Chondrocyte (in vitro differentiated cells): Measurements from ENCODE around the gene CREB3L2. TPM values are rescaled to one million over a fixed set of nuclear protein-coding genes. Genes with fewer than 3 reads are reported as not detected.
A peak's percentile ranks its signal among the peaks of the same experiment; 100 is the strongest.

Source experiments
- DNase-seq: peaks from one replicate; pipeline ENCODE4 v3.0.0; 2021; ENCODE audit warnings: mixed read lengths, low spot score
- H3K27ac Mint-ChIP-seq: one replicate; pipeline ENCODE4 v1.8.0; 2021; ENCODE audit warnings: mild to moderate bottlenecking, moderate library complexity, mixed read lengths; ENCODE audit not compliant: unreplicated experiment
- H3K27me3 Mint-ChIP-seq: 2 replicates; pipeline ENCODE4 v1.8.0; 2021; ENCODE audit warnings: low read depth, mixed read lengths
- H3K36me3 Mint-ChIP-seq: 2 replicates; pipeline ENCODE4 v1.8.0; 2021; ENCODE audit warnings: low read depth, mixed read lengths
- H3K4me1 Mint-ChIP-seq: 2 replicates; pipeline ENCODE4 v1.8.0; 2021; ENCODE audit warnings: low read depth, mild to moderate bottlenecking, mixed read lengths
- H3K4me3 Mint-ChIP-seq: one replicate; pipeline ENCODE4 v1.8.0; 2021; ENCODE audit warnings: mild to moderate bottlenecking, moderate library complexity, mixed read lengths; ENCODE audit not compliant: unreplicated experiment
- H3K9me3 Mint-ChIP-seq: 2 replicates; pipeline ENCODE4 v1.8.0; 2021; ENCODE audit warnings: low read depth, mixed read lengths
- total RNA-seq: library from RNA; stranded (reverse); gene quantifications from 3 replicates; pipeline ENCODE4 v1.2.1, GENCODE V29; 2021
- TF ChIP-seq, protein P1 (sequence below): fragments of 200-600 bp; sonication (generic); IDR thresholded peaks from 2 replicates; pipeline ENCODE4 v1.5.0; 2021; ENCODE audit warnings: antibody characterized with exemption, mild to moderate bottlenecking, moderate library complexity

CREB3L2 gene
- total RNA-seq, 1 donor from 2014 or later: 217 TPM

DNA sequence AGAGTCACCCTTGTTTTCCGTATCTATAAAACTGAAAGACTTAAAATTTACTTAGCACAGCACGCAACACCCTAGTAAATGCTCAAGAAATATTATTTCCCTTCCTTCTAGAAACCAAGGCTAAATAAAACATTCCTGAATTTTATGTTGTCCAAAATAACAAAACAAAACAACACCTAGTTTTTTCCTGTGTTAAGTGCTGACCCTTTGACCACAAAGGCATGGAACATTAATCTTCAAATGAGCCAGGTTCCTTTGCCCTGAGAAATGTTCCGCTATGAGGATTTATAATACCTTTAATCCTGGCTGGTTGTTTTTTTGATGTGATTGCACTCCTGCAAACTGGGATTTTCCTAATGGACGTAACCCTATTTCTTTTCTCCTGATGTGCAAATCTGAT, 126.1 kb downstream of the CREB3L2 start:
- no peaks in the 10 kb centered on the region for H3K27me3 Mint-ChIP-seq
- no peaks in the 10 kb centered on the region for H3K9me3 Mint-ChIP-seq
- DNase-seq: no peak
- H3K36me3 Mint-ChIP-seq: peaks cover 58% of the 10 kb centered on the region
- no peak overlapping the region for H3K4me3 Mint-ChIP-seq
- peak overlapping the region; percentile 86 for H3K27ac Mint-ChIP-seq
- TF ChIP-seq, protein P1, sequence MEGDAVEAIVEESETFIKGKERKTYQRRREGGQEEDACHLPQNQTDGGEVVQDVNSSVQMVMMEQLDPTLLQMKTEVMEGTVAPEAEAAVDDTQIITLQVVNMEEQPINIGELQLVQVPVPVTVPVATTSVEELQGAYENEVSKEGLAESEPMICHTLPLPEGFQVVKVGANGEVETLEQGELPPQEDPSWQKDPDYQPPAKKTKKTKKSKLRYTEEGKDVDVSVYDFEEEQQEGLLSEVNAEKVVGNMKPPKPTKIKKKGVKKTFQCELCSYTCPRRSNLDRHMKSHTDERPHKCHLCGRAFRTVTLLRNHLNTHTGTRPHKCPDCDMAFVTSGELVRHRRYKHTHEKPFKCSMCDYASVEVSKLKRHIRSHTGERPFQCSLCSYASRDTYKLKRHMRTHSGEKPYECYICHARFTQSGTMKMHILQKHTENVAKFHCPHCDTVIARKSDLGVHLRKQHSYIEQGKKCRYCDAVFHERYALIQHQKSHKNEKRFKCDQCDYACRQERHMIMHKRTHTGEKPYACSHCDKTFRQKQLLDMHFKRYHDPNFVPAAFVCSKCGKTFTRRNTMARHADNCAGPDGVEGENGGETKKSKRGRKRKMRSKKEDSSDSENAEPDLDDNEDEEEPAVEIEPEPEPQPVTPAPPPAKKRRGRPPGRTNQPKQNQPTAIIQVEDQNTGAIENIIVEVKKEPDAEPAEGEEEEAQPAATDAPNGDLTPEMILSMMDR: no peak
- peaks cover 90% of the 10 kb centered on the region for H3K4me1 Mint-ChIP-seq

DNA sequence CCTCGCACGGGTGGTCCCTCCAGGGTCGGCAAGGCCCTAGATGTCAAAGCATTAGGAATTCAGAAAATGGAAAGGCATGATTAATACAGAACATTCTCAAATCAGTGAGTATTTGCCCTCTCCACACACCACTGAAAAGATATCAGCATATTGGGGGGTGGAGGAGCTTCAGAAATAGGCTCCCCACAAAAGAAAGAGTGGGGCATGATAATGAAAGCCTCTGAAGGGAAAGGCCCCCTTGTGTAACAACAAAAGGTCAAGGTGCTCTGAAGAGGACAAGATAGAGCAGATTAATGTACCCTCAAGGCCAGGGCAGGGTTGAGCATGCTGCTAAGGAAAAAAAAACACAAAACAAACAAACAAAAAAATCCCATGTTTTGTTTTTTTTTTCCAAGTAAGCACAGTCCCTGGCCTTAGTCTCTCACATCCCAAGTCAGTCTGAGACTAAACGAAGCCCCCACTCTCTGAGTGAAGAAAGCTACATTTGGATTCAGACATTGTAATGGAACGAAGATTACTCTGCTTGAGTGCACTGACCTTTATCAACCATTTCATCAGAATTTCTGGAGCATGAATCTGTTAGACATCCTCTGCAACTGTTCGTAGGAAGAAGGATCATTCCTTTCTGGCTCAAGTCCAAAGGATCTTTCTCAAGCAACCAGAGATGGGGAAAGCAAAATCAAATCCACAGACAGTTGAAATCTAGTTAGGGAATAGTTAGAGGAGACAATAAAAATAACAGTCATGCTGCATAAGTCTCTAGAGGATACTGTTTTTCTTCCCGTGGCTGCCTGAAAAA, 127.7 kb downstream of the CREB3L2 start:
- H3K4me1 Mint-ChIP-seq: peaks cover 78% of the 10 kb centered on the region
- no peaks in the 10 kb centered on the region for H3K27me3 Mint-ChIP-seq
- H3K36me3 Mint-ChIP-seq: peaks cover 52% of the 10 kb centered on the region
- TF ChIP-seq, protein P1: no peak
- H3K4me3 Mint-ChIP-seq: no peak overlapping the region
- DNase-seq: no peak
- H3K9me3 Mint-ChIP-seq: peaks cover 4% of the 10 kb centered on the region
- peak overlapping the region; percentile 86 for H3K27ac Mint-ChIP-seq

DNA sequence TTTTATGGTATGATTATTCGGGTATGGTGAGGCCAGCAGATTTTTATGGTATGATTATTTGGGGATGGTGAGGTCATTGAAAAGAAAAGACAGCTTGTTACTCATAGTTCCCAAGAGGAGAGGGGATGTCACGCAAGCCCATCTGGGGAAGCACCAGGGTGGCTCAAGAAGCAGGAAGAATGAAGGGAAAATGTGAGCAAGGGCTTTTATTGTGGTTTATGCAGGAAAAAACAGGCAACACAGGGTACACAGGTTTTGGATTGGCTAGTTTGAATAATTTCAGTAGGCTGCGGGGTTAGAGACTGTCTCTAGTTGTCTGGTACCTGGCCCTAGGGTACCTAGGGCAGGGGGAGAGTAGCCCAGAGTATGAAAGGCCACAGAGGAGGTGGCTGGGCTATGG, 128.4 kb downstream of the CREB3L2 start:
- no peak for DNase-seq
- no peaks in the 10 kb centered on the region for H3K27me3 Mint-ChIP-seq
- peaks cover 71% of the 10 kb centered on the region for H3K4me1 Mint-ChIP-seq
- H3K4me3 Mint-ChIP-seq: no peak overlapping the region
- H3K27ac Mint-ChIP-seq: peak overlapping the region; percentile 86
- TF ChIP-seq, protein P1: no peak
- peaks cover 49% of the 10 kb centered on the region for H3K36me3 Mint-ChIP-seq
- H3K9me3 Mint-ChIP-seq: peaks cover 4% of the 10 kb centered on the region

DNA sequence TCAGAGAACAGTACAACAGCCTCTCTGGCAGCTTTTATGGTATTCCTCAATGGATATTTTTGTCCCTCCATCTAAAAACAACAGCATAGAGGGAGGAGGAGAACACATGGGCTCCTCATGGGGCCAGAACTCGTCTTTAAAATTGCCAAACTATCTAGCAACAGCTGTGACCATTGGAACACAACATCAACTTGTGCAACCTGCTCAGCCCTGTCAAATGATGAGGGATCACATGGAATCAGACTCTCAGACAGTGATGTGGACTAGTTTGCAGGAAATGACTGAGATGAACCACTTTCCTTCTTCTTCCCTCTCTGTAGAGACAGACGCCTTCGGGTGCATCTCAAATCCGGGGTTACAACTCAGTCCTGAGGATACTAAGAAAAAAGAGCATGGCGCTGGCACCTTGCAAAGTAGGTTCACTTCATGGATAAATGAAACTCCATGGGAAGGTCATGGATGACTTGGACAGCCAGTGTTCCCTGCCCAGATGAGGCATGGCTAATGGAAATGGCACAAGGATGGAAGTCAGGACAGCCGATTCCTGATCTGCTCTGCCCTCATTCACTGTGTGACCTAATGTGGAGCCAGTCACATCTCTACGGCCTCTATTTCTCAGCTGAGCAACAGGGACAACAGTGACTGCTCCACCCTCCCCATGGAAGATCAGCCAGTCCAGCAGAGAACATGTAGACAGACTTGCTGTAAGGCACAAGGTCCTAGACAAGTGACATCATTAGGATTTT, 130.5 kb downstream of the CREB3L2 start:
- TF ChIP-seq, protein P1: no peak
- peaks cover 55% of the 10 kb centered on the region for H3K36me3 Mint-ChIP-seq
- H3K4me1 Mint-ChIP-seq: peaks cover 59% of the 10 kb centered on the region
- no peaks in the 10 kb centered on the region for H3K27me3 Mint-ChIP-seq
- H3K9me3 Mint-ChIP-seq: peaks cover 8% of the 10 kb centered on the region
- DNase-seq: no peak
- no peak overlapping the region for H3K4me3 Mint-ChIP-seq
- H3K27ac Mint-ChIP-seq: peak overlapping the region; percentile 75

DNA sequence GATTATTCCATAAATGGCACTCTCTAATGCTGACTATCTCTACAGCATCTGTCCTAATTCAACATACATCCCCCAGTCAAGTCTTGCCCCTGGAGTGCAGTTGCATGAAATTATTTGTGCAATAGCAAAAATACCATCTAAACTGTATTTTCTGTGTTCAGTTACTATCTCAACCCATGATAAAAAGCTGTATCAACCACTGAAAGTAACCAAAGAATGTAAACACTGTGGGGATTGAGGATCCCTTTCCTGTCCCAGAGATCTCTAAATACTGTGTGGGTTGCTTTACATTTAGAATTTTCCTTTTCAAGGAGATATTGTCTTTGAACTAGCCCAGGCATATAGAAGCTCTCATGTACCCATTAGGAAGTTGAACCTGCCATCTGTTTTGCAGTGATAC, 131.2 kb downstream of the CREB3L2 start:
- H3K4me1 Mint-ChIP-seq: peaks cover 52% of the 10 kb centered on the region
- TF ChIP-seq, protein P1: no peak

More for the DNA sequence above, 131.2 kb downstream of the CREB3L2 start:
- Mint-ChIP-seq H3K9me3 (peaks cover 14% of the 10 kb centered on the region), H3K36me3 (peaks cover 60% of the 10 kb centered on the region), H3K4me3 (no peak overlapping the region), H3K27ac (peak overlapping the region; percentile 75), H3K27me3 (no peaks in the 10 kb centered on the region)
- no peak for DNase-seq
